Panc1 (cell line): ENCODE measurements around the gene FRMPD2. TPM values are rescaled to one million over a fixed set of nuclear protein-coding genes. Genes with fewer than 3 reads are reported as not detected.
"Not testable (repeated sequence)": the region's sequence is repeated elsewhere in the genome, so short reads cannot be mapped to it uniquely, and the experiment has no call there.

ENCODE experiments used
- ATAC-seq: fragments of 200-7000 bp; cut with Tn5 transposase; 2 replicates; pipeline ENCODE4 v1.9.1; 2020; ENCODE audit warnings: mild to moderate bottlenecking, moderate library complexity
- BruUV-seq: library from RNA; stranded (reverse); fragments of 400-500 nt; replicated peaks from 2 replicates; lab custom pipeline; 2021; lab: Mats Ljungman, UMichigan
- CTCF ChIA-PET: fragments of 300-600 bp; sonication (Branson Sonifier 250); formaldehyde crosslinking; loops from one replicate; lab custom pipeline; 2022; ENCODE audit warnings: antibody characterized with exemption; lab: Charles Lee
- POLR2A ChIA-PET: fragments of 300-600 bp; sonication (Branson Sonifier 250); formaldehyde crosslinking; loops from one replicate; lab custom pipeline; 2022; ENCODE audit warnings: antibody characterized with exemption; lab: Charles Lee
- DNase-seq: peaks from one replicate; pipeline ENCODE4 v3.0.0-alpha.2; 2010; ENCODE audit warnings: low read depth, low spot score
- H3K27ac ChIP-seq: 2 replicates; pipeline ENCODE4 v1.5.1; 2011; ENCODE audit warnings: mild to moderate bottlenecking, low read length, inconsistent platforms
- H3K27me3 ChIP-seq: fragments of 200-500 bp; sonication (Bioruptor generic); 2 replicates; pipeline ENCODE4 v1.6.0; 2014; ENCODE audit warnings: low read length, inconsistent platforms; ENCODE audit not compliant: control insufficient read depth, insufficient read depth
- H3K36me3 ChIP-seq: fragments of 200-500 bp; sonication (Bioruptor generic); 2 replicates; pipeline ENCODE4 v1.5.1; 2014; ENCODE audit warnings: inconsistent platforms, mild to moderate bottlenecking, low read length, moderate library complexity; ENCODE audit not compliant: control insufficient read depth, insufficient read depth
- H3K4me1 ChIP-seq: 2 replicates; pipeline ENCODE4 v1.5.1; 2011; ENCODE audit warnings: inconsistent platforms, mild to moderate bottlenecking, low read length, moderate library complexity; ENCODE audit not compliant: control insufficient read depth, insufficient read depth
- H3K4me3 ChIP-seq, 2 experiments: 2 replicates each; pipeline ENCODE4 v1.5.1; 2011 to 2012; ENCODE audit warnings: low read depth in 2 of 2, low read length in 2 of 2, mild to moderate bottlenecking in 2 of 2, inconsistent platforms in 1 of 2, moderate library complexity in 1 of 2
- H3K9me3 ChIP-seq: fragments of 200-500 bp; sonication (Bioruptor generic); 2 replicates; pipeline ENCODE4 v1.5.1; 2014; ENCODE audit warnings: low read depth, mild to moderate bottlenecking, inconsistent platforms, low read length, moderate library complexity; ENCODE audit not compliant: control insufficient read depth, insufficient read depth
- CTCF ChIP-seq: fragments of 450-650 bp; IDR thresholded peaks from 2 replicates; pipeline ENCODE4 v1.5.1; 2017; ENCODE audit warnings: mild to moderate bottlenecking
- POLR2AphosphoS5 ChIP-seq: IDR thresholded peaks from 2 replicates; pipeline ENCODE4 v1.6.1; 2012; ENCODE audit warnings: mild to moderate bottlenecking, low read depth, low read length, moderate library complexity
- REST ChIP-seq, 2 experiments: IDR thresholded peaks; 2 replicates each; pipeline ENCODE4 v1.6.1; 2011 to 2012; ENCODE audit warnings: low read depth in 2 of 2, control low read depth in 1 of 2, low read length in 1 of 2, mild to moderate bottlenecking in 1 of 2, moderate library complexity in 1 of 2; ENCODE audit not compliant: insufficient read depth in 1 of 2
- SIN3A ChIP-seq: IDR thresholded peaks from 2 replicates; pipeline ENCODE4 v1.6.1; 2012; ENCODE audit warnings: low read depth, mild to moderate bottlenecking, low read length, moderate library complexity, borderline replicate concordance; ENCODE audit not compliant: insufficient read depth
- TCF7L2 ChIP-seq: IDR thresholded peaks from 2 replicates; pipeline ENCODE4 v1.6.1; 2011; ENCODE audit warnings: mild to moderate bottlenecking, low read depth, low read length, inconsistent platforms
- in situ Hi-C: cut with HindIII; loops from 2 replicates; pipeline ENCODE4 v1.10.0; 2016; ENCODE audit warnings: low sequenced_read_pairs, low pct_unique_long_range_greater_than_20kb
- intact Hi-C: fragments of 100-400 bp; cut with micrococcal nuclease; formaldehyde crosslinking; loops from one replicate; pipeline ENCODE4 v1.10.0; 2022; ENCODE audit not compliant: unreplicated experiment
- total RNA-seq: library from RNA; stranded (reverse); gene quantifications from one replicate; pipeline ENCODE4 v1.2.1, GENCODE V29; 2021; ENCODE audit not compliant: unreplicated experiment

The FRMPD2 gene
- total RNA-seq, 1 experiment from 2014 or later: not detected

GRCh38 chr10:48246501-48246900 is 28.0 kb downstream of the FRMPD2 start:
- intact Hi-C loops (no loop called here), in situ Hi-C loops (no loop called here)
- Histone ChIP-seq H3K27ac (no peak overlapping the region), H3K27me3 (peaks cover 6% of the 10 kb centered on the region; the same call in 1 of the 2 replicates), H3K36me3 (no peaks in the 10 kb centered on the region), H3K4me1 (peaks cover 3% of the 10 kb centered on the region; the same call in 1 of the 2 replicates), H3K9me3 (no peaks in the 10 kb centered on the region), H3K4me3 (no peak overlapping the region)
- ChIA-PET CTCF (no interaction called here), POLR2A (no interaction called here)
- DNase-seq (no peak), ATAC-seq (no peak)
- BruUV-seq: no TSS peak
- TF ChIP-seq CTCF (no peak), TCF7L2 (no peak), REST (IDR thresholded peaks at IDR 0.05; ENCODE audit: insufficient read depth in 1 of 2, low read depth in 2 of 2, low read length in 1 of 2) (no peak), SIN3A (no peak), POLR2AphosphoS5 (no peak)

GRCh38 chr10:48245977-48246376 is 28.5 kb downstream of the FRMPD2 start:
- intact Hi-C loops: no loop called here
- Histone ChIP-seq H3K4me1 (no peaks in the 10 kb centered on the region), H3K36me3 (no peaks in the 10 kb centered on the region), H3K4me3 (no peak overlapping the region), H3K27ac (no peak overlapping the region), H3K9me3 (no peaks in the 10 kb centered on the region), H3K27me3 (peaks cover 8% of the 10 kb centered on the region; the same call in 1 of the 2 replicates)
- ChIA-PET CTCF (no interaction called here), POLR2A (no interaction called here)
- ATAC-seq (no peak), DNase-seq (no peak)
- TF ChIP-seq TCF7L2 (no peak), REST (IDR thresholded peaks at IDR 0.05; ENCODE audit: insufficient read depth in 1 of 2, low read depth in 2 of 2, low read length in 1 of 2) (no peak), CTCF (no peak), POLR2AphosphoS5 (no peak), SIN3A (no peak)
- in situ Hi-C loops: no loop called here
- BruUV-seq: no TSS peak

- H3K9me3 ChIP-seq, H3K36me3 ChIP-seq, BruUV-seq, CTCF ChIA-PET, in situ Hi-C loops, H3K27ac ChIP-seq, ATAC-seq, intact Hi-C loops, H3K4me3 ChIP-seq, H3K4me1 ChIP-seq, POLR2A ChIA-PET, DNase-seq, H3K27me3 ChIP-seq: not testable (repeated sequence)
Observed at GRCh38 chr10:48243921-48244320, 30.6 kb downstream of the FRMPD2 start.
